IMR-90 (cell line): ENCODE data around the gene ZNF423. TPM values are rescaled to one million over a fixed set of nuclear protein-coding genes. Genes with fewer than 3 reads are reported as not detected.

Experiments
- ATAC-seq: fragments of 200-7000 bp; cut with Tn5 transposase; 2 replicates; pipeline ENCODE4 v1.9.1; 2020; ENCODE audit warnings: low read depth, mild to moderate bottlenecking, moderate library complexity
- BruUV-seq: library from RNA; stranded (reverse); fragments of 400-500 nt; replicated peaks from 2 replicates; lab custom pipeline; 2021; lab: Mats Ljungman, UMichigan
- CTCF ChIA-PET: fragments of 300-600 bp; formaldehyde crosslinking; extraction: SDS; loops from one replicate; lab custom pipeline; 2021; ENCODE audit warnings: antibody characterized with exemption; lab: Yijun Ruan, JAX
- POLR2A ChIA-PET: fragments of 300-600 bp; sonication (Branson Sonifier 250); formaldehyde crosslinking; loops from one replicate; lab custom pipeline; 2022; ENCODE audit warnings: antibody characterized with exemption; ENCODE audit not compliant: unreplicated experiment; lab: Charles Lee
- DNase-seq: peaks from one replicate; pipeline ENCODE4 v3.0.0; 2013
- H2AFZ ChIP-seq: replicated peaks from 2 replicates; pipeline ENCODE3; 2013; ENCODE audit warnings: low read length, mild to moderate bottlenecking; ENCODE audit not compliant: poor library complexity
- H2AK5ac ChIP-seq: 2 replicates; pipeline ENCODE4 v1.6.1; 2013; ENCODE audit warnings: low read depth, low read length, inconsistent platforms
- H2AK9ac ChIP-seq: replicated peaks from 2 replicates; pipeline ENCODE3; 2013; ENCODE audit warnings: mild to moderate bottlenecking, low read depth, low read length, moderate library complexity; ENCODE audit not compliant: poor library complexity
- H2BK120ac ChIP-seq: 2 replicates; pipeline ENCODE4 v1.6.1; 2013; ENCODE audit warnings: low read depth, low read length, inconsistent platforms
- H2BK15ac ChIP-seq: 3 replicates; pipeline ENCODE4 v1.6.1; 2013; ENCODE audit warnings: low read depth, low read length, inconsistent platforms
- H2BK20ac ChIP-seq: 2 replicates; pipeline ENCODE4 v1.6.1; 2013; ENCODE audit warnings: low read depth, mild to moderate bottlenecking, inconsistent platforms, low read length, moderate library complexity
- H2BK5ac ChIP-seq: 2 replicates; pipeline ENCODE4 v1.6.1; 2013; ENCODE audit warnings: mild to moderate bottlenecking, low read depth, low read length, inconsistent platforms; ENCODE audit not compliant: poor library complexity, severe bottlenecking
- H3K14ac ChIP-seq: replicated peaks from 2 replicates; pipeline ENCODE4 v1.6.1; 2013; ENCODE audit warnings: low read depth, low read length, inconsistent platforms
- H3K18ac ChIP-seq: 2 replicates; pipeline ENCODE4 v1.6.1; 2013; ENCODE audit warnings: low read depth, low read length, control low read depth
- H3K23ac ChIP-seq: 2 replicates; pipeline ENCODE4 v1.6.1; 2013; ENCODE audit warnings: low read depth, low read length, inconsistent platforms
- H3K27ac ChIP-seq: 2 replicates; pipeline ENCODE4 v1.5.1; 2013; ENCODE audit warnings: mild to moderate bottlenecking, control low read depth, low read length; ENCODE audit not compliant: insufficient read depth
- H3K27me3 ChIP-seq: 2 replicates; pipeline ENCODE4 v1.6.1; 2013; ENCODE audit warnings: low read length; ENCODE audit not compliant: control insufficient read depth, insufficient read depth
- H3K36me3 ChIP-seq: 2 replicates; pipeline ENCODE4 v1.6.1; 2013; ENCODE audit warnings: low read length, mixed read lengths; ENCODE audit not compliant: control insufficient read depth, insufficient read depth
- H3K4ac ChIP-seq: 2 replicates; pipeline ENCODE4 v1.6.1; 2013; ENCODE audit warnings: low read depth, low read length, inconsistent platforms
- H3K4me1 ChIP-seq: 2 replicates; pipeline ENCODE4 v1.6.1; 2013; ENCODE audit warnings: low read length, mixed read lengths; ENCODE audit not compliant: control insufficient read depth, insufficient read depth
- H3K4me2 ChIP-seq: 2 replicates; pipeline ENCODE4 v1.6.1; 2013; ENCODE audit warnings: low read depth, mild to moderate bottlenecking, control low read depth, low read length, moderate library complexity
- H3K4me3 ChIP-seq: 2 replicates; pipeline ENCODE4 v1.5.1; 2013; ENCODE audit warnings: low read depth, mild to moderate bottlenecking, control low read depth, low read length, moderate library complexity; ENCODE audit not compliant: insufficient read depth
- H3K56ac ChIP-seq: 2 replicates; pipeline ENCODE4 v1.6.1; 2013; ENCODE audit warnings: low read length, inconsistent platforms; ENCODE audit not compliant: insufficient read depth; ENCODE audit errors: extremely low read depth
- H3K79me1 ChIP-seq, 2 experiments: 2 replicates each; pipeline ENCODE4 v1.6.1; 2013; ENCODE audit warnings: low read length in 2 of 2, inconsistent platforms in 1 of 2, low read depth in 1 of 2
- H3K9ac ChIP-seq: 2 replicates; pipeline ENCODE4 v1.6.1; 2013; ENCODE audit warnings: low read depth, low read length, control low read depth
- H3K9me1 ChIP-seq: 2 replicates; pipeline ENCODE4 v1.6.1; 2013; ENCODE audit warnings: low read length, inconsistent platforms; ENCODE audit not compliant: insufficient read depth
- H3K9me3 ChIP-seq: 2 replicates; pipeline ENCODE4 v1.6.1; 2013; ENCODE audit warnings: low read length; ENCODE audit not compliant: control insufficient read depth, insufficient read depth
- H4K20me1 ChIP-seq: 2 replicates; pipeline ENCODE4 v1.6.1; 2013; ENCODE audit warnings: low read length, inconsistent platforms; ENCODE audit not compliant: insufficient read depth
- H4K5ac ChIP-seq: 2 replicates; pipeline ENCODE4 v1.6.1; 2013; ENCODE audit warnings: mild to moderate bottlenecking, low read depth, low read length, control low read depth
- H4K8ac ChIP-seq, 2 experiments: 2 replicates each; pipeline ENCODE4 v1.6.1; 2013; ENCODE audit warnings: low read depth in 2 of 2, low read length in 2 of 2, control low read depth in 1 of 2, inconsistent platforms in 1 of 2
- H4K91ac ChIP-seq: 2 replicates; pipeline ENCODE4 v1.6.1; 2013; ENCODE audit warnings: low read depth, low read length, inconsistent platforms; ENCODE audit not compliant: insufficient read depth
- BHLHE40 ChIP-seq: fragments of 150-350 bp; IDR thresholded peaks from 2 replicates; pipeline ENCODE4 v1.6.1; 2016; ENCODE audit warnings: mild to moderate bottlenecking, low read depth, low read length
- CEBPB ChIP-seq: IDR thresholded peaks from 2 replicates; pipeline ENCODE4 v1.6.1; 2012; ENCODE audit warnings: low read depth, low read length, improper control_type of control experiment
- CTCF ChIP-seq: conservative IDR thresholded peaks from 2 replicates; pipeline ENCODE4 v1.5.1; 2012; ENCODE audit warnings: mild to moderate bottlenecking, low read depth, low read length, improper control_type of control experiment
- FOS ChIP-seq: fragments of 150-350 bp; IDR thresholded peaks from 2 replicates; pipeline ENCODE4 v1.6.1; 2016; ENCODE audit warnings: low read depth, low read length
- MAFK ChIP-seq: IDR thresholded peaks from 2 replicates; pipeline ENCODE4 v1.6.1; 2012; ENCODE audit warnings: low read depth, low read length, improper control_type of control experiment
- MAZ ChIP-seq: IDR thresholded peaks from 2 replicates; pipeline ENCODE4 v1.6.1; 2012; ENCODE audit warnings: low read depth, mild to moderate bottlenecking, low read length, improper control_type of control experiment, moderate library complexity, borderline replicate concordance
- MXI1 ChIP-seq: IDR thresholded peaks from 2 replicates; pipeline ENCODE4 v1.6.1; 2012; ENCODE audit warnings: low read depth, mild to moderate bottlenecking, low read length, moderate library complexity, borderline replicate concordance
- POLR2A ChIP-seq: IDR thresholded peaks from 2 replicates; pipeline ENCODE4 v1.6.1; 2012; ENCODE audit warnings: mild to moderate bottlenecking, low read depth, low read length
- RAD21 ChIP-seq: IDR thresholded peaks from 2 replicates; pipeline ENCODE4 v1.6.1; 2012; ENCODE audit warnings: low read length, improper control_type of control experiment
- RCOR1 ChIP-seq: IDR thresholded peaks from 2 replicates; pipeline ENCODE4 v1.6.1; 2012; ENCODE audit warnings: mild to moderate bottlenecking, low read length, improper control_type of control experiment; ENCODE audit not compliant: insufficient replicate concordance
- RFX5 ChIP-seq: IDR thresholded peaks from 2 replicates; pipeline ENCODE4 v1.8.0; 2012; ENCODE audit warnings: low read depth, mild to moderate bottlenecking, low read length, moderate library complexity
- SMC3 ChIP-seq: fragments of 150-350 bp; IDR thresholded peaks from 2 replicates; pipeline ENCODE4 v1.6.1; 2016; ENCODE audit warnings: low read depth, mild to moderate bottlenecking, antibody characterized with exemption, low read length, moderate library complexity
- USF2 ChIP-seq: fragments of 150-350 bp; IDR thresholded peaks from 2 replicates; pipeline ENCODE4 v1.6.1; 2017; ENCODE audit warnings: mild to moderate bottlenecking, antibody characterized with exemption, low read length, low read depth
- WGBS, 2 experiments: methylation state at CpG; one replicate each; pipeline versions ENCODE4 v1.1.5 to v1.1.7; 2013; ENCODE audit warnings: missing lambda C conversion rate in 2 of 2; ENCODE audit not compliant: insufficient read length in 1 of 2; ENCODE audit errors: extremely low coverage in 2 of 2; 5-methylcytosine and 5-hydroxymethylcytosine counted together
- dilution Hi-C: fragments of 300-500 bp; cut with HindIII; formaldehyde crosslinking; loops from one replicate; pipeline ENCODE4 v1.14.3; 2018; ENCODE audit warnings: low sequenced_read_pairs; ENCODE audit not compliant: unreplicated experiment
- in situ Hi-C: fragments of 300-500 bp; cut with MboI; formaldehyde crosslinking; loops from 3 replicates; pipeline ENCODE4 v1.14.3; 2019; ENCODE audit warnings: low sequenced_read_pairs, inconsistent platforms, mixed read lengths
- intact Hi-C: fragments of 100-400 bp; cut with micrococcal nuclease; formaldehyde crosslinking; loops from 2 replicates; pipeline ENCODE4 v1.10.0; 2022
- polyA plus RNA-seq, 3 experiments: library from polyadenylated mRNA; depleted of rRNA; stranded (reverse); fragments of >200 nt; gene quantifications; 2 replicates each; pipeline ENCODE4 v1.2.3, GENCODE V29; 2012; ENCODE audit warnings: low replicate concordance in 1 of 3
- total RNA-seq: library from RNA; depleted of rRNA; stranded (reverse); fragments of >200 nt; gene quantifications from 2 replicates; pipeline ENCODE4 v1.2.3, GENCODE V29; 2012

ZNF423 gene
- total and polyA plus RNA-seq, 2 of the 4 experiments (the other 2 are of a cell fraction) = under 0.01 to 0.10 TPM

- Histone ChIP-seq H3K9me1 (no peaks in the 10 kb centered on the region), H2AK9ac (no peak overlapping the region), H2BK15ac (no peak overlapping the region), H4K91ac (no peak overlapping the region), H3K56ac (no peak overlapping the region), H3K4ac (no peak overlapping the region), H2BK5ac (no peak overlapping the region), H3K14ac (no peak overlapping the region), H3K9me3 (no peaks in the 10 kb centered on the region), H3K36me3 (no peaks in the 10 kb centered on the region), H3K27ac (no peak overlapping the region), H2AK5ac (no peak overlapping the region), H3K4me2 (no peak overlapping the region), H3K27me3 (peaks cover 3% of the 10 kb centered on the region; the same call in 1 of the 2 replicates), H3K23ac (no peak overlapping the region), H3K79me1 (no peaks in the 10 kb centered on the region), H3K4me1 (no peaks in the 10 kb centered on the region), H3K18ac (no peak overlapping the region), H2BK20ac (no peak overlapping the region), H2BK120ac (no peak overlapping the region), H3K9ac (no peak overlapping the region), H4K8ac (no peak overlapping the region), H3K4me3 (no peak overlapping the region), H4K5ac (no peak overlapping the region), H2AFZ (no peak overlapping the region), H4K20me1 (no peaks in the 10 kb centered on the region)
- POLR2A ChIA-PET = no interaction called here
- intact Hi-C loops (no loop called here), dilution Hi-C loops (no loop called here), in situ Hi-C loops (no loop called here)
- ATAC-seq = no peak
- 68% methylated on average over 6 of the region's 20 CpGs; no CpG with 5 or more reads in 1 of the 2 experiments for WGBS, 2 experiments
- CTCF ChIA-PET = no interaction called here
- BruUV-seq = no TSS peak
- no peak for DNase-seq
- no peak for TF ChIP-seq FOS
- no peak for TF ChIP-seq RCOR1
- TF ChIP-seq POLR2A = no peak
- TF ChIP-seq CEBPB = no peak
- TF ChIP-seq BHLHE40 = no peak
- no peak for TF ChIP-seq CTCF
- no peak for TF ChIP-seq RFX5
- no peak for TF ChIP-seq USF2
- no peak for TF ChIP-seq MAFK
- no peak for TF ChIP-seq RAD21
- no peak for TF ChIP-seq MAZ
- TF ChIP-seq SMC3 = no peak
- no peak for TF ChIP-seq MXI1
Measured at GRCh38 chr16:49440156-49441065, 415.5 kb downstream of the ZNF423 start.
